Mucosa of stomach (tissue), 1 donor: ENCODE measurements around the gene MPZL2.
"Not testable (repeated sequence)": the region's sequence is repeated elsewhere in the genome, so short reads cannot be mapped to it uniquely, and the experiment has no call there.

ENCODE experiments used
- H3K27me3 ChIP-seq: one replicate; pipeline ENCODE4 v1.7.0; 2013; ENCODE audit warnings: mild to moderate bottlenecking, low read length; ENCODE audit not compliant: control insufficient read depth, insufficient read depth
- H3K36me3 ChIP-seq: one replicate; pipeline ENCODE4 v1.7.0; 2013; ENCODE audit warnings: low read length; ENCODE audit not compliant: control insufficient read depth, insufficient read depth
- H3K4me1 ChIP-seq: one replicate; pipeline ENCODE4 v1.7.0; 2013; ENCODE audit warnings: mild to moderate bottlenecking, low read length; ENCODE audit not compliant: control insufficient read depth, insufficient read depth
- H3K4me3 ChIP-seq: one replicate; pipeline ENCODE4 v1.7.0; 2013; ENCODE audit warnings: low read length
- H3K9ac ChIP-seq: one replicate; pipeline ENCODE4 v1.7.0; 2013; ENCODE audit warnings: mild to moderate bottlenecking, low read length, moderate library complexity
- H3K9me3 ChIP-seq: one replicate; pipeline ENCODE4 v1.7.0; 2013; ENCODE audit warnings: mild to moderate bottlenecking, low read length, moderate library complexity; ENCODE audit not compliant: control insufficient read depth
- donor health status: Pancreatic carcinoma.

Gene MPZL2

GRCh38 chr11:118263695-118264568 is at the start of gene MPZL2:
Gene MPZL2, minus strand, starts transcription at chr11:118264297. Its CDS starts 144 bp downstream, at chr11:118264153.
- peak within 1 kb of the TSS; percentile 66 for H3K4me3 ChIP-seq
- H3K4me1 ChIP-seq, result peaks cover 36% of the 10 kb centered on the region
- peak within 1 kb of the TSS; percentile 67 for H3K9ac ChIP-seq
- no peaks in the 10 kb centered on the region for H3K27me3 ChIP-seq
- no peaks in the 10 kb centered on the region for H3K36me3 ChIP-seq
- H3K9me3 ChIP-seq, result no peaks in the 10 kb centered on the region

- peaks cover 69% of the 10 kb centered on the region for H3K4me1 ChIP-seq
- peaks cover 6% of the 10 kb centered on the region for H3K27me3 ChIP-seq
- H3K36me3 ChIP-seq, result no peaks in the 10 kb centered on the region
Observed at GRCh38 chr11:118313242-118313641, 49.1 kb upstream of the MPZL2 start.

DNA sequence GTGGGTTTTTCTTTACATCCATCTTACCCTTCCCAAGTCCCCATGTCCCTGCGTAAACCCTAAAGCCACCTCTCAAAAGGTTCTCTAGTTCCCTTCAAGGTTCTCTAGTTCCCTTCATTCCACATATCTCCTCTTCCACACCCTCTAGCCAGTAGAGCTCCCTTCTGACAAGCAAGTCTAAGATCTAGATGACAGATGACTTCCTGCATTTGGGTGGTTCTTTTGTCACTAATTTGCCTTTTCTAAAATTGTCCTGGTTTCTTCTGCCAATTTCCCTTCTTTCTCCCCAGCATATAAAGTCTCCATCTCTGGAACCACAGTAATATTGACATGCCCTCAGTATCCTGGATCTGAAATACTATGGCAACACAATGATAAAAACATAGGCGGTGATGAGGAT is 48.2 kb upstream of the MPZL2 start:
- peaks cover 6% of the 10 kb centered on the region for H3K27me3 ChIP-seq
- no peak overlapping the region for H3K4me3 ChIP-seq
- H3K36me3 ChIP-seq, result no peaks in the 10 kb centered on the region
- H3K9me3 ChIP-seq, result no peaks in the 10 kb centered on the region
- peaks cover 63% of the 10 kb centered on the region for H3K4me1 ChIP-seq
- H3K9ac ChIP-seq, result no peak overlapping the region

More at GRCh38 chr11:118313242-118313641, 49.1 kb upstream of the MPZL2 start:
- Histone ChIP-seq H3K9ac (no peak overlapping the region), H3K9me3 (no peaks in the 10 kb centered on the region), H3K4me3 (no peak overlapping the region)

DNA sequence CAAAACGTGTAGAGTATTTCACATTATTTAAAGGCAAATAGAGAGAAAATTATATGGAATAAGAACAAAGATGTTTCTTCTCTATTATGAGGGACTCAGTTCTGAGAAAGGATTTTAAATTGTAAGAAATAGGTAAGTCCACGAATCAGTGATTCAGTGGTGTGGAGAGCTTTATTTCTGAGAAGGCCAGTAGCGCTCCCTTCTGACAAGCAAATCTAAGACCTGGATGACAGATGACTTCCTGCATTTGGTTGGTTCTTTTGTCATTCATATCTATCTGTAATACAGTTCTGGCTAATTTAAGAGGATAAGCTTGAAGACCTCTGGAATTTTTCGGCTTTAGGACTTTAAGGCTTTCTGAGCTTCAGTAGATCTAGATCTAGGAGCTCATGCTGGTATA is 47.4 kb upstream of the MPZL2 start:
- Histone ChIP-seq H3K27me3 (peaks cover 6% of the 10 kb centered on the region), H3K4me1 (peaks cover 55% of the 10 kb centered on the region), H3K4me3 (no peak overlapping the region), H3K36me3 (no peaks in the 10 kb centered on the region), H3K9me3 (no peaks in the 10 kb centered on the region), H3K9ac (peak overlapping the region; percentile 31)

- Histone ChIP-seq H3K9me3 (no peaks in the 10 kb centered on the region), H3K36me3 (no peaks in the 10 kb centered on the region), H3K4me1 (peaks cover 49% of the 10 kb centered on the region)
Observed at GRCh38 chr11:118310781-118311485, 46.8 kb upstream of the MPZL2 start.

GRCh38 chr11:118310271-118310670 is 46.2 kb upstream of the MPZL2 start:
- no peak overlapping the region for H3K4me3 ChIP-seq
- peaks cover 6% of the 10 kb centered on the region for H3K27me3 ChIP-seq
- peaks cover 42% of the 10 kb centered on the region for H3K4me1 ChIP-seq
- no peak overlapping the region for H3K9ac ChIP-seq
- no peaks in the 10 kb centered on the region for H3K36me3 ChIP-seq
- H3K9me3 ChIP-seq, result no peaks in the 10 kb centered on the region

More at GRCh38 chr11:118310781-118311485, 46.8 kb upstream of the MPZL2 start:
- H3K27me3 ChIP-seq, result peaks cover 6% of the 10 kb centered on the region
- no peak overlapping the region for H3K4me3 ChIP-seq
- H3K9ac ChIP-seq, result peak overlapping the region; percentile 31

GRCh38 chr11:118308995-118309528 is 45.0 kb upstream of the MPZL2 start:
- not testable (repeated sequence) for H3K9me3 ChIP-seq, H3K9ac ChIP-seq, H3K4me3 ChIP-seq, H3K36me3 ChIP-seq, H3K27me3 ChIP-seq
- H3K4me1 ChIP-seq, result peaks cover 31% of the 10 kb centered on the region

DNA sequence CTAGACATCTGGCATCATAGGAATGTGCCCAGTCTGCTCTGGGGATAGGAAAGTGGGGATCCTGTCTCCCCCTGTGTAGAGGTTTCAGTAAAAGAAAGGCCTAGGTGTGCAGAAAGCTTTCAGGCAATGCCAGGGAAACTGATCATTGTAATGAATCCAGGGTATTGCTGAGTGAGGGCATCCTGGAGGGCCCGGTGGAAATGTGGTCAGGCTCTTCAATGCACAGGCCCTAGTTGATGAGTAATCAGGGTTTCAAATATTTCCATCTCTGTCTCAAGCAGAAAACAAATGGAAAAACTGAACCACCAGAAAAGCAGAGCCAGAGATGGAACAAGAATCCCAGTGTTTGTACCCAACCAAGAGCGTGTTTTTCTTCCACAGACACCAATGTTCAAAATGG is 42.5 kb upstream of the MPZL2 start:
- Histone ChIP-seq H3K9me3 (no peaks in the 10 kb centered on the region), H3K4me1 (peaks cover 9% of the 10 kb centered on the region), H3K36me3 (no peaks in the 10 kb centered on the region), H3K27me3 (no peaks in the 10 kb centered on the region), H3K9ac (no peak overlapping the region), H3K4me3 (no peak overlapping the region)

- Histone ChIP-seq H3K4me1 (peaks cover under 1% of the 10 kb centered on the region), H3K9me3 (no peaks in the 10 kb centered on the region), H3K9ac (no peak overlapping the region), H3K4me3 (no peak overlapping the region), H3K36me3 (no peaks in the 10 kb centered on the region), H3K27me3 (no peaks in the 10 kb centered on the region)
Observed at GRCh38 chr11:118305726-118306125, 41.6 kb upstream of the MPZL2 start.

DNA sequence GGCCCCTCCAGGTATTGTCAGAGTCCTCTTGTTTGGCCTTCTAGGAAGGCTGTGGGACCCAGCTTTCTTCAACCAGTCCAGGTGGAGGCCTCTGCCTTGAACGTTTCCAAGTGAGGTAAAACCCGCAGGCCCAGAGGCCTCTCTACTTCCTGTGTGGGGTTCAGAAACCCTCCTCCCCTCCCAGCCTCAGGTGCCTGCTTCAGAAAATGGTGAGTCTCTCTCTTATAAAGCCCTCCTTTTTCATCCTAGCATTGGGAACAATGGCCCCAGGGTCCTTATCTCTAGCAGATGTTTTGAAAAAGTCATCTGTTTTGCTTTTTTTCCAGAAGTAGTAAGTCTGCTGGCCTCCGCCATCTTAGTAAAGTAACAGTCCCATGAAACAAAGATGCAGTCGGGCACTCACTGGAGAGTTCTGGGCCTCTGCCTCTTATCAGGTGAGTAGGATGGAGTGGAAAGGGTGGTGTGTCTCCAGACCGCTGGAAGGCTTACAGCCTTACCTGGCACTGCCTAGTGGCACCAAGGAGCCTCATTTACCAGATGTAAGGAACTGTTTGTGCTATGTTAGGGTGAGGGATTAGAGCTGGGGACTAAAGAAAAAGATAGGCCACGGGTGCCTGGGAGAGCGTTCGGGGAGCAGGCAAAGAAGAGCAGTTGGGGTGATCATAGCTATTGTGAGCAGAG is 40.6 kb upstream of the MPZL2 start, which contains the start of gene CD3E:
CD3E (plus strand) TSS at position 163 of the 681 bp plus-strand sequence; CDS start at position 386, 223 bp downstream.
- Histone ChIP-seq H3K9ac (no peak within 1 kb of the TSS), H3K4me1 (no peaks in the 10 kb centered on the region), H3K9me3 (no peaks in the 10 kb centered on the region), H3K4me3 (no peak within 1 kb of the TSS), H3K27me3 (no peaks in the 10 kb centered on the region), H3K36me3 (no peaks in the 10 kb centered on the region)

DNA sequence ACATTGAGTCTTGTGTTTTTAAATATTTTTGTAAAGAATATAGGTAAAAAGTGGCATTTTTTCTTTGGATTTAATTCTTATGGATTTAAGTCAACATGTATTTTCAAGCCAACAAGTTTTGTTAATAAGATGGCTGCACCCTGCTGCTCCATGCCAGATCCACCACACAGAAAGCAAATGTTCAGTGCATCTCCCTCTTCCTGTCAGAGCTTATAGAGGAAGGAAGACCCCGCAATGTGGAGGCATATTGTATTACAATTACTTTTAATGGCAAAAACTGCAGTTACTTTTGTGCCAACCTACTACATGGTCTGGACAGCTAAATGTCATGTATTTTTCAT is 40.1 kb upstream of the MPZL2 start:
- Histone ChIP-seq H3K9me3 (no peaks in the 10 kb centered on the region), H3K4me1 (no peaks in the 10 kb centered on the region), H3K4me3 (no peak overlapping the region), H3K27me3 (no peaks in the 10 kb centered on the region), H3K36me3 (no peaks in the 10 kb centered on the region), H3K9ac (no peak overlapping the region)
